DMS 273 treated with DMSO at 0.1 percent for 48 hours (cell line): ENCODE measurements around the gene ISM1.

Experiments used
- DNase-seq: peaks from one replicate; lab custom pipeline; 2025; lab: John Stamatoyannopoulos, UW

The ISM1 gene

GRCh38 chr20:13348311-13349234 is 127.5 kb downstream of the ISM1 start:
- DNase-seq: no peak

DNA sequence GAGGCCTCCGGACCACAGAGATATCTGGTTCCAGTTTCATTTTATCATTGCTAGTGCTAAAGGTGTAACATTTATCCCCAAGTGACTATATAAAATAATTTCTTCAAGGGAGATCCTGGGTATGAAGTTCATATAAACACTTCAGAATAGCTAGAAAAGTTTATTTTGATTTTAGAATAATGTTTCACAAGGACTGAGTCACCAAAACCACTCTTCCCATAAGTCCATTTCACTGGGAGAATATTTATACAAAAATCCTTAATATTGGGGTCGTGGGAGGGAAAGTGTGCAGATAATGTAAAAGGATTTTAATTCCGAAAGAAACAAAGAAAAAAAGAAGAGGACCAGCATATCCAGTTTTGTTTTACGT is 128.1 kb downstream of the ISM1 start:
- DNase-seq: no peak
